HG02852 (cell line): ENCODE data around the gene SDC1.

Source experiments
- ATAC-seq: cut with Tn5 transposase; IDR thresholded peaks from one replicate; pipeline ENCODE4 v1.9.1; 2021; ENCODE audit warnings: mild to moderate bottlenecking, moderate library complexity; ENCODE audit not compliant: unreplicated experiment

The SDC1 gene

GRCh38 chr2:20215183-20216040 is 9.5 kb downstream of the SDC1 start:
- ATAC-seq = no peak

- ATAC-seq = peak; percentile 11
These were observed 10.3 kb downstream of the SDC1 start for GRCh38 chr2:20214566-20215182.

GRCh38 chr2:20213651-20214565 is 11.0 kb downstream of the SDC1 start:
- ATAC-seq = peak; percentile 34

DNA sequence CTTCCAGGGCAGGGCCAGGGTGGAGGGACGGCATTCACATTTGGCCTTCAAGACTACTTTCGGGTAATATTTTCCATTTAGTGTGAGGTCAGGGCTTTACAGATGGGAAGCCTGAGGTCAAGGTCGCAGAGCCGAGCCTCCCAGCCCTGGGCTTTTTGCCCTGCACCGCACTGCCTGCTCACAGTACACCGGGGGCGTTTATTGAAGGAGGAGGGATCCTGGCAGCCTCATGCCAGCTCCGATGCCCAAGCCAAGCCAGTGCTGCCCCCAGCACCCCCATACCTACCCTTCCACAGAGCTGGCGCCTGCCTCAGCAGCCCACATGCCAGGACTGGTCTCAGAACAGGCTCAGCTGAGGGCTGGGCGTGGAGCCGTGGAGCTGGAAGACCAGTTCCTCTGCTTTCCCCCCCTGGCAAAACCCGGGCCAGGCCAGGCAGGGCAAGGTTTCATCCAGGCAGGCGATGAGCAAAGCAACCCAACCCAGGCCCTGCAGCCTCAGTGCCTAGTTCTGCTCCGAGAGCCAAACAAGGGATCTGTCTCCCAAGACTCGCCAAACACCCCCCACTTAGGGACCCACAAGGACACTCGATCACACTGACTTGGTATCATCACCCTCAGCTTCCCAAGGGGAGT is 11.9 kb downstream of the SDC1 start:
- ATAC-seq = no peak

GRCh38 chr2:20212459-20212870 is 12.5 kb downstream of the SDC1 start:
- no peak for ATAC-seq

DNA sequence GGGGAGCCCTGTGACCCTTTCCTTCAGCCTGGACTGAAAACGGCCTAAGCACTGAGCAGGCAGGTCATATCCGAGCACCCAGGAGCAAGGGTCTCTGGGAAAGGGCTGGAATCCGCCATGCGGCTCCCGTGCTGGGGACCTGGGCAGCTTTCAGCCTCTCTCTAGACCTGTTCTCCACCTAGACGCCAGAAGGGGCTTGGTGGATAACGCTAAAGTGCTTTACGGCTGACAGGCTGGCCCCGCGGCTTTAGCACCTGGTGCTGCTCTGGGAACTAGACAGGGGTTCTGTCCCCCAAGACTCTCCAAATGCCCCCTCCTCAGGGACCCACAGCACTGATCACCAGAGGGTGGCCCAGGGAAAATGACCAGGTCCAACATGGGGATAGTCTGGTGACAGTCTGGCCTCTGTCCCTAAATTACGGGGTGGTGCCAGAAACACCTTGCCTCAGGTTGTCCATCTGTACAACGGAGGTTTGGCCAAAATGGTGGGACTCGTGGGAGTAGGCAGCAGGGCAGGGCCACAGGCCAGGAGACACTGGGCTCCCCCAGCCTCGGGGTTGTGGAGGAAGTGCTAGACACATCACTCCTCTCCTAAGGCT is 13.0 kb downstream of the SDC1 start:
- ATAC-seq = no peak

DNA sequence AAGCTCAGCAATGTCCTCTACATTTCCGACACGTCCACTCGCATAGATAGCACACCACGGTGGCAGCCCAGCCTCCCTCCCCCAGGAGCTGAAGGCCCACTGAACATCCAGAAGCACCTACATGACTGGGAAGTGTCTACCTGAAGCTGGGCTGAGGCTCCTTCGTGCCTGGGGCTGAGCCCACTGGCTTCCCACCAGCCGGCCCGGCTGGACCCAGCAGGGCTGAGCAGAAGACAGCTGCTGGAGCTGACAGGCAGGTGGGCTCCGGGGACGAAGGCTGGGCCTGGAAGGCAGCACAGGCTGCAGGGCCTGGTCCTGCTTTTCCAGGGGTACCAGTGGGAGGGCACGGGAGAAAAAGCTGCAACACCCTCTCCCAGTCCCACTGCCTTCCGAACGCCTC is 13.5 kb downstream of the SDC1 start:
- ATAC-seq = no peak

DNA sequence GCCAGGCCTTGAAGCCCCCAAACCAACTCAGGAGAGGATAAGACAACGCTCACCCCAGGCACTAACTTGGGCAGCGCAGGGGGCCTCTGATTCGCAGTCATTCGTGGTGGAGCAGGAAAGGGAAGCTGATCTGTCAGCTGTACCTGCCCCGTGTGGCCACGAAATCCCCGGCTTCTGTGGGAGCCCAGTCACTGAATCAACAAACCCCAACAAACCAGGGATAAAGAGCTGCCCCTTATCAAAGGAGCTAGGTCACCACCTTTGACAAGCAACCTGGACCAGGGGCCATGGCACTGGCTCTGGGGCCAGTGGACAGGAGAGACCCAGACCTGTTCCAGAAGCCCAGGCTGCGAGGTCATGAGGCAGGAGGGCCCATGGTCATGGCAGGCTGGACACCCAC is 14.5 kb downstream of the SDC1 start:
- ATAC-seq = no peak

GRCh38 chr2:20209373-20210109 is 15.4 kb downstream of the SDC1 start:
- ATAC-seq = no peak

DNA sequence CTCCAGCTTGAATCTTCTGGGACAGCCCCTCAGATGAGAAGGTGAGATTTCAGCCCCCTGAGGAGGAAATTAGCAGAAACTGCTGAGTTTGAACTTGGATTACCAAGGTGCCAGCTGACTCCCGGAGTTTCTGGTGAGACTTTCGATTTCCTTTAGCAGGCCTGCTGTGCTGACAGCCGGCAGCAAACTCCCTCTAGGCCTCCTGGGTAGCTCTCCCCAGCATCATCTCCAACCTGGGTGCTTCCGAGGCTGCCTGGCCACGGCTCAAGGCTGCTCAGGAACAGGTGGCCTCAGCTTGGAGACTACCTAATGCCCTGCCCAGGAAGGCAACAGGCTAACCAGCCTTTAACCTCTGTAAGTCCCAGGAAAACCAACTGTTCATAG is 16.5 kb downstream of the SDC1 start:
- ATAC-seq = no peak

GRCh38 chr2:20207051-20207450 is 17.9 kb downstream of the SDC1 start:
- ATAC-seq = peak; percentile 57

- no peak for ATAC-seq
These were observed 18.9 kb downstream of the SDC1 start for GRCh38 chr2:20205915-20206524.

DNA sequence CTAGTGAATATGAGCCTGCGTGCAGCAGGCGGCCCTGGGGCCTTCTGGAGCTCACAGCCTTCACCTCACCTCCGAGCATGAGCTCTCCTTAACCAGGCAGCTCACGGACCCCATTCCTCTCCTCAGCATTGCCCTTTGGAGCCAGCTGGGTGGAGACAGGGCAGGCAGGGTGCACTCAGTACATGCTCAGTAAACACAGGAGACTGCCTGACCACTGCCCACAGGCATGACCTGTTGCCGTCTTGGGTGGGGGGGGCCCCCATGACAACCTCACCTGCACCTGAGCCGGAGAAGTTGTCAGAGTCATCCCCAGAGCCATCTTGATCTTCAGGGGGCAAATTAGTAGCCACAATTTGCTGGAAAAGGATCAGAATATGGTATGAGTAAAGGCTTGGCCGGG is 19.9 kb downstream of the SDC1 start:
- ATAC-seq = no peak

DNA sequence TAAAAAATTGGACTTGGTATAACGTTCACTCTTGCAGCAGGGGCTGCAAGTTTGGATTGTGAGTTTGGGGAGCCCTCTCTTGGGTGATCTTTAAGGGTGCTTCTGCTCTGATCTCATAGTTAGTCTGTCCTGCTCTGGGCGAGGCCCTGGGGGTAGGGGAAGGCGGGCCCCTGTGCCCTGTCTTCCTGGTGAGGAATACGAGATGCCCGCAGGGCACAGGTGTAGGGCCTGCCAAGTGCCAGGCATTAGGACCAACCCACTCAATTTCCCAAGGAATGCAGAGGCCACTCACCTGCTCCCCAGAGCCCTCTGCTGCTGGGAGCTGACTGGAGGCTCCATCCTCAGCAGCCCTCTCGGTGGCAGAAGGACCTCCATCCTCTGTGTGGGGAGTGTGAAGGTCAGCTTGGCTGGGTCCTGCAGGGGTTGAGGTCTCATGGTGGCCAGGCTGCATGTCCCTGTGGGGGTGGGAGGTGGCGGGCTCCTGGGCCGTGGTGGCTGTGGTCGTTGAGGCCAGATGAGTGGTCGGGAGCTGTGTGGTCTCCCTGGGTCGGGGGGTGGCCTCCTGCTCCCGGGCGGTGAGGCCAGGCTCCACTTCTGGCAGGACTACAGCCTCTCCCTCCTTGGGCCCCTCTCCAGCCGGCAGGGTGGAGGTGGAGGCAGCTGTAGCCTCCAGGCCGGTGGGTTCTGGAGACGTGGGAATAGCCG is 21.3 kb downstream of the SDC1 start:
- no peak for ATAC-seq

- no peak for ATAC-seq
These were observed 21.9 kb downstream of the SDC1 start for GRCh38 chr2:20203072-20203471.

DNA sequence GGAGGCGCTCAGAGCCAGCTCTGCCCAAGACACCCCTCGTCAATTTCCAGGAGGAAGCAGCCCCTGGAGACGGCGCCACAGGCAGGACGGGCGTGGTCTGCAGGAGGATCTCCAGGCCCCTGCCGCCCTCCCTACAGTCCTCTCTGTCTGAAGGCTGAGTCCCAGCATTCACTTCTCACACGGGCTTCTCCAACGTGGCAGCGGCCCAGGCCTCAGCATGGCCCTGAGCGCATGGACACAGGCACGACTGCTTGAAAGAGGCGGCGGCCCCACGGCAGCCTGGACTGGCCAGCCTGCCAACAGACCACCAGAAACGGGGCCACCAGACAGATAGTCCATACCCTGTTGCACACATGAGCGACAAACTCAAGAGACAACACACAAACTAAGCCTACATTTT is 23.3 kb downstream of the SDC1 start:
- ATAC-seq = no peak

DNA sequence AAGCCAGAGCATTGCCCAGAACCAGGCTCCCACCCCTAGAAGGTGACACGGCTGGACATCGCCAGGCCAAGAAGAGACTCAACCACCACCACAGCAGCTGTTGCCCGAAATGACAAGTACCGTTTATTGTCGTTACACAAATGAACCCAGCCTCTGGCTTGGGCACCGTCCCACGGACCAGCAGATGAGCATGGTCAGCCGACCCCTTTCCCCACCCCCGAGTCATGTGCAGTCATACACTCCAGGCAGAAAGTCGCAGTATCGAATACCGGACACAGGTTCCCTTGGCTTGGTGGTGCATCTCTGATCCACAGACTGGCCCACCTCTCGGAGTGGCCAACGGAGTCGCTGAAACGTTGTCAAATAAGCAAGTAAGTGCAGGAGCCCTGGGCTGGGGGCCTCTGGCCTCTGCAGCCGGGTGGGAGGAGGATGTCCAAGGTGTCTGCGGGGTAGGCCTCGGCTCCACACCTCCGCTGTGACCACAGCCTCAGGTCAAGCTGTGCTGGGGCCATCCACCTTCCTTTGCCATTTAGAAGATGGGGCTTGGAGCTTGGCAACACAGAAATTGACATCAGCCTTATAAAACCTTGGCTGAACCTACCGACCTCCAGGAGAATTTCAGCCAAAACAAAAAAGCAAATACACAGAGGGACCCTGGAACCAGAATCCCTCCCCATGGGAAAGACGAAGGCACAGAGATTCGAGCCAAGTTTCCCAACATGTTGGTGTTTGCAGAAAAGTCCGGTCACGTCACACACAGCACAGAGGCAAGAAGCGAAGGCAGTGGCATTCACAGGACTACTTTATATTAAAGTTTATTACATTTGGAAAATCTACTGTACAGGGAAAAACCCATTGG is 24.0 kb downstream of the SDC1 start:
- ATAC-seq = no peak
